Activated CD4-positive, CD25-positive, alpha-beta regulatory T cell (primary cell): Measurements from ENCODE around the gene KRTAP10-9.
"Not testable (repeated sequence)": the region's sequence is repeated elsewhere in the genome, so short reads cannot be mapped to it uniquely, and the experiment has no call there.

Experiments
- DNase-seq, 4 experiments: peaks; one replicate each; lab custom pipeline; 2025; lab: John Stamatoyannopoulos, UW

The KRTAP10-9 gene

DNA sequence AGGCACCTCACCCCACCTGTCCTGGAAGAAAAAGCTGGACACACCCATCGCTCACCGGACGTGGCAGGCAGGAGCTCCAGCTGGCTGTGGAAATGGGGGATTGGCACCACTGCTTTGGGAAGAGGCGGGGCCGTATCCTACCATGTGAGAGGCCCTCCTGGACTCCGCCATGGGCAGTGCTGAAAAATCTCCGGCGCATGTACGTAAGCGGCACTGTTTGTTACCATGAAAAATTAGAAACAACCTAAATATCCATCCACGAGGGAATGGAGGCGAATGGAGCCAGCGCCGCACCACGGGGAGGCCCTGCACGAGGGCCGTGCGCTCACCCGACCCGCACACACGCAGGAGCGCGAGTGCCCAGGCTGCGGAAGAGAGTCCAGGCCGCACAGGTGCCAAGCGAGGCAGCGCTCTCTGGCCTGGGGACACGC is 11.9 kb upstream of the KRTAP10-9 start:
- DNase-seq: no peak

GRCh38 chr21:44615466-44615865 is 11.4 kb upstream of the KRTAP10-9 start:
- no peak for DNase-seq

DNA sequence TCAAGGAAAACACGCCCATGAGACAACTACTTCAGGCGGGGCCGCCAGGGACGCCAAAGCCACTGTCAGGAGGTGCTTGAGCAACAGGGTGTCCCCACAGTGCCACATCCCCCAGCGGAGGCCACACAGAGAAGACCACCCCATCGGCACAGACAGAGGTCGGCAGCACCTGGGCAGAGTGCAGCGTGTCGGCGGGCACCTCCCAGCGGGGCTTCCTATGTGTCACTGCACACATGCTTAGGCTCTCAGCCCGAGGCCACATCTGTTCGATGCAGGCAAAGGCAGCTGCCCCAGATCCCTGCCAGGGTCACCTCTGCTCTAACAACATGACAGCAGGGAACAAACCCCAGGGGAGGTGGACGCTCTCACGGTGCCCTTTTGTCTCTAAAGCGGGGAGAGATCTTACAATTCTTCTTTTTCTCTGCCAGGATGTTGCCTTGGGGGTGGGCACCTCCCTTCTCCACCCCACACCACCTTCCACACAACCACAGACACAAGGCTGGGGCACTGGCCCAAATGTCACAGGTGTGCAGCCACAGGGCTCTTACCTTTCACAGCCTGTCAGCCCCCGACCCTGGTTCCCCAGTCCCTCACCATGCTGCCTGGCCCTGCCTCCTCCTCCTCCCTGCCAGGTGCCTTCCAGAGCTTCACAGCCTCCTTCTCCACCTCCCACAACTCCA is 10.8 kb upstream of the KRTAP10-9 start:
- no peak for DNase-seq

GRCh38 chr21:44616591-44616926 is 10.3 kb upstream of the KRTAP10-9 start:
- no peak for DNase-seq

- DNase-seq: no peak
These were observed 9.8 kb upstream of the KRTAP10-9 start for GRCh38 chr21:44617071-44617501.

DNA sequence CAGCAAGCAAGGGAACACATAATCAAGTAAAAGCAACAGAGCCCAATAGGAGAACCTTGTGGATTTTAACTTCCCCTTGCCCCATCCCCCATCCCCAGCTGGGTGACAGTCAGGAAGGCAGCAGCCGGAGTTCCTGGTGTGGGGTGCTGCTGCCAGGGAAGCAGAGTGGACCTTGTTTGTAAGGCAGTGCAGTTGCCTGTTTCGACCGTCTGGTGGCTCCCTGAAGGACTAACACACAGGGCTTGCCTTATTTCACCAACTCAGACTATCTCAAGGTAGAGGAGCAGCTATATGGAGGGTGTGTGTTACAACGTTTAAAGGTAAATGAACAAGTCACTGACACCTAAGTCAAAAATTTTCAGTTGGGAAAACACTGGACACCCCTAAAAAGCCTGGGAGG is 8.4 kb upstream of the KRTAP10-9 start:
- no peak for DNase-seq

- peak in 3 of 4 experiments; percentile 9 to 43 (median 34) for DNase-seq
These were observed 8.0 kb upstream of the KRTAP10-9 start for GRCh38 chr21:44618909-44619308.

GRCh38 chr21:44619886-44620285 is 7.0 kb upstream of the KRTAP10-9 start:
- no peak for DNase-seq

GRCh38 chr21:44623575-44623974 is 3.3 kb upstream of the KRTAP10-9 start:
- no peak for DNase-seq

GRCh38 chr21:44625756-44626155 is 1.1 kb upstream of the KRTAP10-9 start:
- no peak for DNase-seq

DNA sequence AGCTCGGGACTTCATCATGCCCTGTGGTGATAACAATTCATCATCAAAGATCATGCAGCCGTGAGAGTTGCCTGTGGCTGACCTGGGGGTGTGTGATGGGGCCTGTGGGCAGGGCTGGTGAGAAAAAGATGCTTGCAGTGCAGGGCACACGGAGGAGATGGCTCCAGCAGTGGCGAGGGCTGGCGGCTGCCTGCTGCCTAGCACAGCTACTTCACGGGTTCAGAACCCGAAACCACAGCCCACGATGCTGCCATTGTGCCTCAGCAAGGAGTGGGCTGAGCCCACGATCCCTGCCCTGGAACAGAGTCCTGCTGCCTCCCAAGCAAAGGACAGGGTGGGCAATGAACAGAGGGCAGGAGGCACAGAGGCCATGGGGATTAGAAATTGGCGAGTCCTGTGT is 631 bp upstream of the KRTAP10-9 start:
- no peak for DNase-seq

GRCh38 chr21:44627181-44627822 is 409 bp downstream of the KRTAP10-9 start:
- DNase-seq: not testable (repeated sequence)

- not testable (repeated sequence) for DNase-seq
These were observed 939 bp downstream of the KRTAP10-9 start for GRCh38 chr21:44627831-44628233.

GRCh38 chr21:44628707-44629391 is 2.0 kb downstream of the KRTAP10-9 start:
- DNase-seq: no peak

DNA sequence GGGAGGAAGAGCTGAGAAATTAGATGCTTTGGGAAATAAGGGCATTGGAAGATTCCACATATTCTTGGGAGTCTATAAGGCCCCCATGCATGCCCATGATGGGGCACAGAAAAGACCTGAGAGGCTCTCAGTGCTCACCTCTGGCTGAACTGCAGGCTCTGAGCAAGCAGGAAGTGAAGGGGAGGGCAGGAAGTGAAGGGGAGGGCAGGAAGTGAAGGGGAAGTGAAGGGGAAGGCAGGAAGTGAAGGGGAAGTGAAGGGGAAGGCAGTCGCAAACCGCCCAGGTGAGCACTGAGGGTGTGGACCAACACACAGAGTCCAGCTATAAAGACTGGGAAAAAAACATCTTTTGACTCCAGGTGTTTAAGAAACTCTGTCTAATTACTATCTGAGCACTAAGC is 3.5 kb downstream of the KRTAP10-9 start:
- no peak for DNase-seq

DNA sequence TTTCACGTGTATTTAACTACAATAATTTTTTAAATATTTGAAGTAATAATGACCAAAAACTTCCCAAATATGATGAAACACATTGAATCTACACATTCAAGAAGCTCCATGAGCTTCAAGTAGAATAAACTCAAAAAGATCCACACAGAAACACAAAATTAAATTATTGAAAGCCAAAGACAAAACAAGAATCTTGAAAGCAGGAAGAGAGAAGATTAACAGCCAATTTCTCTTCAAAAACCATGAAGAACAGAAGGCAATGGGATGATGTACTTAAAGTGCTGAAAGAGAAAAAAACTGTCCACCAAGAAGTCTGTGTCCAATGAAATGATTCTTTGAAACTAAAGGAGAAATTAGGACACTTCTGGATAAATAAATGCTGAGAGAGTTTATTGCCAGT is 5.2 kb downstream of the KRTAP10-9 start:
- DNase-seq: no peak

DNA sequence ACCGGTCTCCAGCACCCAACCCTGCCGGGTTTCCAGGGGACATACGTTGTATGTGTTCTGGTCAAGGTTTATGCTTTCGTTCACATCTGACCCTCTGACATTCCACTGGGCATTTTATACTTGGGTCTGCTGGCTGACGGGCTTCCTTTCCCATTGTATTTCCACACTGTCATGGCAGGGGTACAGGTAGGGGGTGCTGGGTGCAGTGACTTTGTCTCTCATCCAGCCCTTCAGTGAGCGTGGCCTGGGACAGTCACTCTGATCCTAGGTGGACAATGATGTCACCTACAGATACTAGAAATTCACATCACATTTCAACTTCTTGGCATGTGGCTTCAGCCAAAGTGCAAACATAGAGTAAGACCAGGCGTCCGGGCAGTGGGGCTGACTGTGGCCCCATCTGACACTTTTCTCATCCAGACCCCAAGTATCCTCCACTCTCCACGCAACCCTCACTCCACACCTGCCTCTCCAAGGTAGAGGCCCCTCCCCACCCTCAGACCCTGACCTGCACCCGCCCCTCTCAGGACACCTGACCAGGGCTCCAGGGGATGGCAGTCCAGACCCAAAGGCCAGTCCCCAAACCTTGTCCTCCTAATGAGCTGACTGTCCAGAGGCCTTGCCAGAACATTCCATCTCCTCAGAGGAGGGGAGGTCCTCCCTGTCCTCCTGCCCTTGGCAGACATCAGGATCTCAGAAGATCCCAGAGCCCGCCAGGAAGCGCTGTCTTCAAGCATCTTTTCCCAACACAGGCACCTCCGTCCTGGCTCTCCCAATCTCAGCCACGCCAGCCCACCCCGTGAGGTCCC is 9.5 kb downstream of the KRTAP10-9 start:
- DNase-seq: no peak

- DNase-seq: no peak
These were observed 10.3 kb downstream of the KRTAP10-9 start, which contains the start of gene KRTAP10-10 for GRCh38 chr21:44637018-44637850. Gene KRTAP10-10 (plus strand): TSS chr21:44637356. CDS start chr21:44637418, 62 bp downstream.

GRCh38 chr21:44637851-44638348 is 11.0 kb downstream of the KRTAP10-9 start:
- not testable (repeated sequence) for DNase-seq

DNA sequence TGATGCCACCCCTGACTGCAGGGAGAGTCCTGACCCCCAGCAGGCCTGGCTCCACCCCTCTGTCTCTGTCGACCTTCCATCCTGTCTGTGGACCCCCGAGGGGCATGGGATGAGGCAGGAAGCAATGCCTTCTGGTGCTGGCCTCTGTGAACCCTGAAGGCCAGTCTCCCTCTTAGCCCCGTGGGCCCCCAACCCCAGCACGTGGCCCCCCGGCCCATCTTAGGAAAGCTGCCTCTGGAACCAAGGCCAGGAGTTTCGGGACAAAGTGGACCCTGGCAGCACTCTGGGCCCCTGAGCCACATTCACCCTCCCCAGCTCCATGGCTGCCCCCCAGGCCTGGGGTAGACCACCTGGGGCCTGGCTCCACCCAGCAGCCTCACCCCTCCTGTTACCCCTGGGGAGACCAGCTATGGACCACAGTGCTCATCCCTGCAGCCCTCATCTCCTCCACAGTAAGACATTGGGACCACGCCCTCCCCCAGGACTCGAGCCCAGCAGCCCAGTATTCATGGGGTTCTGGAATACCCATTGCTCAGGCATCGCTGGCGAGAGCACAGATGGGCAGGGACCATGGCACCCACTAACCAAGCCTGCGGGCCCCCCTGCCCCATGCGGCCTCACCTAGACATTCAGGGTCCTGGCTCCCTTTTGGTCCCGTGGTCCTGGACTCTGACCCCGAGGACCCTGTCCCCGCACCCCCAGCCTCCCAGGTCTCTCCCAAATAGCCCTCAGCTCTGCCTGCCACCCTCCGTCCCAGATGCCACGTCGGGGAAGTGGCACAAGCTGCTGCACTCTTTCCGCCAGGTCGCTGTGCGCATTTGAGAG is 11.8 kb downstream of the KRTAP10-9 start:
- DNase-seq: not testable (repeated sequence)
